Measurements from ENCODE around the gene GSE1. TPM values are rescaled to one million over a fixed set of nuclear protein-coding genes. Genes with fewer than 3 reads are reported as not detected.

Gene GSE1
- total and polyA plus RNA-seq, 2 experiments from 2014 or later, result 27.9 to 43.5 TPM

DNA sequence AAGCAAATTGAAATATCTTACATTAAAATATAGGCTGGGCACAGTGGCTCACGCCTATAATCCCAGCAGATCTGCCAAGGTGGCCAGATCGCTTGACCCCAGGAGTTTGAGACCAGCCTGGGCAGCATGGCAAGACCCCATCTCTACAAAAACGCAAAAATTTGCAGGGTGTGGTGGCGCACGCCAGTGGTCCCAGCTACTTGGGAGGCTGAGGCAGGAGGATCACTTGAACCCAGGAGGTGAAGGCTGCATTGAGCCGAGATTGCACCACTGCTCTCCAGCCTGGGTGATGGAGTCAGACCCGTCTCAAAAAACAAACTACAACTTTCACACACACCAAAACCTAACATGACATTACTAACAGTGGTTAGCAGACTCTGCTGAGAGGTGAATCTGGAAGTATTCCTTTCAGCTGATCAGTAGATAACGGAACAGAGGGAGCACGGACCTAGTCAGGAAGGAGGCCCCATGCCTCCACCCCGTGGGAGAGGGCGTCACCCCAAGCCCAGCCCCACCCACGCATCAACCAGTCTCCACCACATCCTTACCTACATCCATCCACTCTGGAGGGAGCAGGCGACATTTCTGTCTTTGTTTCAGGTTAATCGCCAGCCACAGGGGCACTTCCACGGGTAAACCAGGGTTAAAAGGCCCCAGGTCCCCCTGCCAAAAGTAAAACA, 73.9 kb downstream of the GSE1 start:
- no peaks in the 10 kb centered on the region for H4K20me1 ChIP-seq (ENCODE audit: insufficient read depth, poor library complexity, severe bottlenecking)
- H3K79me2 ChIP-seq, result peaks cover 9% of the 10 kb centered on the region
- no peaks in the 10 kb centered on the region for H3K36me3 ChIP-seq (replicated peaks; ENCODE audit: insufficient read depth, low read depth)
- H3K27me3 ChIP-seq, result no peaks in the 10 kb centered on the region
- 90% methylated on average over 13 of the region's 15 CpGs for WGBS (ENCODE audit: low lambda C conversion rate, missing lambda C conversion rate)
- no peak for DNase-seq (ENCODE audit: low spot score)
- H2AFZ ChIP-seq, result no peak overlapping the region
- no peak overlapping the region for H3K27ac ChIP-seq
- TF ChIP-seq EZH2 (IDR thresholded peaks at IDR 0.05; ENCODE audit: borderline replicate concordance), result no peak
- no peak for TF ChIP-seq EZH2phosphoT487 (IDR thresholded peaks at IDR 0.05; ENCODE audit: low read depth, severe bottlenecking, unreplicated experiment)
- TF ChIP-seq, protein P1, sequence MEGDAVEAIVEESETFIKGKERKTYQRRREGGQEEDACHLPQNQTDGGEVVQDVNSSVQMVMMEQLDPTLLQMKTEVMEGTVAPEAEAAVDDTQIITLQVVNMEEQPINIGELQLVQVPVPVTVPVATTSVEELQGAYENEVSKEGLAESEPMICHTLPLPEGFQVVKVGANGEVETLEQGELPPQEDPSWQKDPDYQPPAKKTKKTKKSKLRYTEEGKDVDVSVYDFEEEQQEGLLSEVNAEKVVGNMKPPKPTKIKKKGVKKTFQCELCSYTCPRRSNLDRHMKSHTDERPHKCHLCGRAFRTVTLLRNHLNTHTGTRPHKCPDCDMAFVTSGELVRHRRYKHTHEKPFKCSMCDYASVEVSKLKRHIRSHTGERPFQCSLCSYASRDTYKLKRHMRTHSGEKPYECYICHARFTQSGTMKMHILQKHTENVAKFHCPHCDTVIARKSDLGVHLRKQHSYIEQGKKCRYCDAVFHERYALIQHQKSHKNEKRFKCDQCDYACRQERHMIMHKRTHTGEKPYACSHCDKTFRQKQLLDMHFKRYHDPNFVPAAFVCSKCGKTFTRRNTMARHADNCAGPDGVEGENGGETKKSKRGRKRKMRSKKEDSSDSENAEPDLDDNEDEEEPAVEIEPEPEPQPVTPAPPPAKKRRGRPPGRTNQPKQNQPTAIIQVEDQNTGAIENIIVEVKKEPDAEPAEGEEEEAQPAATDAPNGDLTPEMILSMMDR (IDR thresholded peaks at IDR 0.05; ENCODE audit: poor library complexity), result no peak
- H3K9me3 ChIP-seq (ENCODE audit: low read depth), result no peaks in the 10 kb centered on the region
- H3K4me3 ChIP-seq, result no peak overlapping the region
- H3K9me2 ChIP-seq (replicated peaks; ENCODE audit: insufficient read depth), result no peaks in the 10 kb centered on the region
- peaks cover 6% of the 10 kb centered on the region for H3K4me1 ChIP-seq (ENCODE audit: insufficient read depth)
- no peak overlapping the region for H3K4me2 ChIP-seq

DNA sequence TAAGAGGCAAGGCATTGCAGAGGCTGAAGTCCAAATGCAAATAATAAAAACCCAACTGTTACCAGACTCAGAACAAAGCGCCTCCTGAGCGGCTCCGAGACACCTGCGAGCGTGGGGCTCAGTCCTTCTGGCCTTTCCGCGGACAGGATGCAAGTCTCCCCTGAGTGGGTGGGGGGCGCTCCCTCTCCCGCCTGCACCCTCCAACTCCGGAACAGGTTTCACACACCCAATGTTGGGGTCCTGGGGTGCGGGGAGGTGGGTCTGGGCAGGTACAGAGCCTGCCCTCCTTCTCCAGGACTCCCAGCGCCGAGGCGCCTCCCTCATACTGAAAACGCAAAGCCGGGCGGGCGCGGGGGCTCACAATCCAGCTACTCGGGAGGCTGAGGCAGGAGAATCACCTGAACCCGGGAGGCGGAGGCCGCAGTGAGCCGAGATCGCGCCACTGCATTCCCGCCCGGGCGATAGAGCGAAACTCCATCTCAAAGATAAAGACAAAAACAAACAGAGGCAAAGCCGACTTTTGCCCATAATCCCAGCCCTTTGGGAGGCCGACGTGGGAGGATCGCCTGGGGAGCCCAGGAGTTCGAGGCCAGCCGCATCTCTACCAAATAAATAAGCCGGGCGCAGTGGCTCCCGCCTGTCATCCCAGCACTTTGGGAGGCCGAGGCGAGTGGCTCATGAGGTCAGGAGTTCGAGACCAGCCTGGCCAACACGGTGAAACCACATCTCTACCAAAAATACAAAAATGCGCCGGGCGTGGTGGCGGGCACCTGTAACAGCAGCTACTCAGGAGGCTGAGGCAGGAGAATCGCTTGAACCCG, 74.7 kb downstream of the GSE1 start:
- 89% methylated on average over 49 of the region's 49 CpGs for WGBS (ENCODE audit: low lambda C conversion rate, missing lambda C conversion rate)
- Histone ChIP-seq H3K79me2 (peaks cover 9% of the 10 kb centered on the region), H3K36me3 (replicated peaks; ENCODE audit: insufficient read depth, low read depth) (no peaks in the 10 kb centered on the region), H4K20me1 (ENCODE audit: insufficient read depth, poor library complexity, severe bottlenecking) (no peaks in the 10 kb centered on the region), H3K9me2 (replicated peaks; ENCODE audit: insufficient read depth) (no peaks in the 10 kb centered on the region), H3K27ac (no peak overlapping the region), H3K4me2 (peak overlapping the region; percentile 99), H2AFZ (no peak overlapping the region), H3K4me1 (ENCODE audit: insufficient read depth) (peaks cover 6% of the 10 kb centered on the region), H3K9me3 (ENCODE audit: low read depth) (no peaks in the 10 kb centered on the region), H3K27me3 (no peaks in the 10 kb centered on the region), H3K4me3 (no peak overlapping the region)
- no peak for TF ChIP-seq EZH2 (IDR thresholded peaks at IDR 0.05; ENCODE audit: borderline replicate concordance)
- TF ChIP-seq EZH2phosphoT487 (IDR thresholded peaks at IDR 0.05; ENCODE audit: low read depth, severe bottlenecking, unreplicated experiment), result no peak
- TF ChIP-seq, protein P1 (IDR thresholded peaks at IDR 0.05; ENCODE audit: poor library complexity), result no peak
- DNase-seq (ENCODE audit: low spot score), result no peak

DNA sequence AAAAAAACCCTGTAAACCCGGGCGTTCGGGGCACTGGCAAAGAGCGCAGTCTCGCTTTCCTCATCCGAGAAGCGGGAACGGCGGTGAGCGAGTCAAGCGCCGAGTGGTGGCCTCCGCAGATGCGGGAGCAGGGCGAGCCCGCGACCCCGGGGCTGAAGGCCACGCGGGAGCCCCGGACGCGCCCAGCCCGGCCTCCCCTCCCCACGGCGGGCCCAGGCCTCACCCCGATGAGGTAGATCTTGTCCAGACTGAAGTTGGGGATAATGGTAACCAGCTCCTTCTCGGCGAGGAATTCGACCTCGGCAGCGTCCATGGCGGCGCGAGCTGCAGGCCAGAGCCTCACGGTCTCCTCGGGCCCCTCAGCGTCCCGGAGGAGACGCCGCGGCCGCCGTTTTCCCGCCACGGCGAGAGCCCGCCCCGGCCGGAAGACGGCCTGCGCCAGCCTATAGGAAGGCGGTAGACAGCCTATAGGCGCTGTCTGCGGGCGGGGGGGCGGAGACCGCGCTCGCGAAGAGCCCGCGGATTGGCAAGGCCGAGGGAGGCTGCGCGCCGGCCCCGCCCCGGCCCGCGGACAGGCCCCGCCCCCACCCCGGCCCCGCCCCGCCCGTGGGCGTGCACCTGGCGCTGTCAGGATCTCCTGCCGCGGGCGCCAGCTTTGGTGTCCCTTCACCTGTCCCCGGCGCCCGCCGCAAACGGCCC, 75.6 kb downstream of the GSE1 start, which contains the start of gene GINS2:
GINS2 (minus strand) TSS at position 369 of the 699 bp plus-strand sequence; CDS start at position 313, 56 bp downstream.
- Histone ChIP-seq H3K4me3 (peak within 1 kb of the TSS; percentile 42), H3K9me3 (ENCODE audit: low read depth) (no peaks in the 10 kb centered on the region), H4K20me1 (ENCODE audit: insufficient read depth, poor library complexity, severe bottlenecking) (no peaks in the 10 kb centered on the region), H3K27ac (no peak within 1 kb of the TSS), H3K9me2 (replicated peaks; ENCODE audit: insufficient read depth) (no peaks in the 10 kb centered on the region), H3K4me1 (ENCODE audit: insufficient read depth) (peaks cover 6% of the 10 kb centered on the region), H3K79me2 (peaks cover 9% of the 10 kb centered on the region), H3K27me3 (no peaks in the 10 kb centered on the region), H2AFZ (peak within 1 kb of the TSS; percentile 73), H3K4me2 (peak within 1 kb of the TSS; percentile 99), H3K36me3 (replicated peaks; ENCODE audit: insufficient read depth, low read depth) (no peaks in the 10 kb centered on the region)
- DNase-seq (ENCODE audit: low spot score), result peak; percentile 96
- TF ChIP-seq EZH2 (IDR thresholded peaks at IDR 0.05; ENCODE audit: borderline replicate concordance) (no peak), EZH2phosphoT487 (IDR thresholded peaks at IDR 0.05; ENCODE audit: low read depth, severe bottlenecking, unreplicated experiment) (no peak)
- TF ChIP-seq, protein P1 (IDR thresholded peaks at IDR 0.05; ENCODE audit: poor library complexity), result no peak
- 6% methylated on average over 51 of the region's 86 CpGs for WGBS (ENCODE audit: low lambda C conversion rate, missing lambda C conversion rate)
